NCI-H2107 treated with DMSO at 0.1 percent for 48 hours (cell line): Measurements from ENCODE around the gene GNG4.

ENCODE experiments used
- DNase-seq: peaks from one replicate; lab custom pipeline; 2025; ENCODE audit not compliant: unreplicated experiment; lab: John Stamatoyannopoulos, UW

The GNG4 gene

DNA sequence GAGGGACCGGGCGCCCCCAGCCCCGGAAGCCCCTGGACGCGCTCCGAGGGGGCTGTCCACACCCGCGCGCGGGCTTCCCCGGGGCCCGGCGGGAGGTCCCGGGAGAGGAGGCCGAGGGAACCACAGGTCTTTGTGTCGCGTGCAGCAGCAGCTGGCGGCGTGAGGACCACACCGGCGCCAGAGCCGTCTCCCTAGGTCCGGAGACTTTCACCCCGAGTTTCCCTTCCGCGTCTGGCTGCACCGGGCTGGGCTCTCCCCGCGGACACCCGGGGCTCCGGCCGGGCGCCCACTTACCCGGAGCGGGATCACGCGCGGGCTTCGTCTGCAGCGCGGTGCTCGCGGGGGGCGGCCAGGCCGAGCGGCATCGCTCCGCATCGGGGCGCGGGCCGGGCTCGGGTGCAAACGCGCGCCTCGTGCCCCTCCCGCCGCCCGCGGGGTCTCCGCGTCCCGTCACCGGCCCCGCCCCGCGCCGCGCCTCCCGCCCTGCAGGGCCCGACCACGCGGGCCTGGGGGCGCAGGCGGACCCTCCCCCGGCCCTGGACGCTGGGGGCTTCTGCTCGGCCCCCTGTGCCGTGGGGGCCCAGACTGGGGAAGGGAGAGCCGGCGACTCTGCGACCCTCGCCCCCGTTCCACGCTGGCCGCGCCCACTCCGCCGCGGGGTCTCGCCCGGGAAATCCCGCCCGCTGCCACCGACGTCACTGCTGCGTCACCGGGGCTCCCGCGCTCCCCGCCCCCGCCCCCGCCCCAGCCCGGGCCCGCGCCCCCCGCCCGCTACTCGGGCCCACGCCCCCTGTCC lies at the start of gene GNG4:
GNG4 (minus strand) TSS at position 417 of the 796 bp plus-strand sequence. CDS start 65,946 bp downstream, outside the sequence.
- DNase-seq = no peak

DNA sequence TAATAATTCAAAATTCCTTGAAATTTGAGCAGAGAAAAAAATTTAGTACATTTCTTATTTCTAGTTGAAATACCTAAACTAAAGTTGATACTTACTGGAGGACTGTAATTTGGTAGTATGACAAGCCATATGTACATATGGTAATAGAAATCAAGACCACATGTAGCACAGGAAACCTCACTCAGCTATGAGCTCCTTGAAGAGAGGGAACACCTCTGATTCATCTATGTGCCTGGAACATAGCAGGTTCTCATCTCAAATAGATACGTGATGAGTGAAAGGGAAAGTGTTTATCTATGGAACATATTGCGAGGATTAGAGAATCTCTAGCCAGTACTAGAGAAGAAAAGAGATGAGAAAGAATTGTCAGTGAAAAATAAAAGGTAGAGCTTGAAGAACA lies 47.9 kb upstream of the GNG4 start:
- DNase-seq = no peak

DNA sequence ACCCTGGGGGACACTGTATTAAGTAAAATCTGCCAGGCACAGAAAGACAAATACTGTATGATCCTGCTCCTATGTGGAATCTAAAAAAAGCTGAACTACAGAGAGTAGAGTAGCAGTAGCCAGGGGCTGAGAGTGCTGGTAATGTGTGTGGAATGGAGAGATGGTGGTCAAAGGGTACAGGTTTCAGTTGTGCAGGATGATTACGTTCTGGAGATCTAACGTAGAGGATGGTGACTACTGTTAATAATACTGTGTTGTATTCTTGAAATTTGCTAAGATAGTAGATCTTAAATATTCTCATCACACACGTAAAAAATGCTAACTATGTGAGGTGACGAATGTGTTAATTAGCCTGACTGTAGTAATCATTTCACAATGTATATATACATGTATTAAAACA lies 39.8 kb upstream of the GNG4 start:
- DNase-seq = no peak

DNA sequence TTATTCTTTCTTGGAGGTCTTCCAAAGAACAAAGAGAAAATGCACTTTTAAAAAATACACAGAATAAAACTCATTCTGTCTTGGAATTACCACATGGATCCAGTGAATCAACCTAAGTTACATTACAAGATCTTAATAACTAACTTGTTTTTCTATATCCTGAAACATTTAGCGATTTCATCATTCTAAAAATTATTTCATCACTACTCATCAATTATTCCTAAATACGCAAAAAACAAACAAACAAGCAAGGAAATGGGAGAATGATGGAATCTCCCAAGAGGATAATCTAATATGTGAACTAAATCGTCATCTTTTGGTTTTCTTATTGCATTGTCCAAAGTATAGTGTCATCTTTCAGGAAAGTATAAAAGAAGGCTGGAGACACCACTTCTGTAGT lies 38.5 kb upstream of the GNG4 start:
- no peak for DNase-seq

DNA sequence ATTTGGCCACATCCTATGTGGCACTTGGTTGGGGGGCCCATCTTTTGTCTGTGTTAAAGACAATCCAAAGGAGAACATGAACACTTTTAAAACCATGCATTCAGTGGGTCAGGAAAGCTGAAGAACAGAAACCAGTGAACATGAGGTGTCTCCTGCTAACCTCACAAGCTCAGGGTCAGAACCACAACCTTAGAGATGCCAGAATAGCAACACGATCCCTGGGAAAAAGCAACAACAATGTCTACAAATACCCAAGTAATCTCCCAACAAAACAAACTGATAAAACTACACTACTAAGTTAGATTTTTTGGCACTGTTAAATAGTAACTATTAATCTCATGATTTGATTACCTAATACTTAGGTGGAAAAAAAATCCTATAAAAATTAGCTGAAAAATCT lies 34.1 kb upstream of the GNG4 start:
- DNase-seq = no peak

DNA sequence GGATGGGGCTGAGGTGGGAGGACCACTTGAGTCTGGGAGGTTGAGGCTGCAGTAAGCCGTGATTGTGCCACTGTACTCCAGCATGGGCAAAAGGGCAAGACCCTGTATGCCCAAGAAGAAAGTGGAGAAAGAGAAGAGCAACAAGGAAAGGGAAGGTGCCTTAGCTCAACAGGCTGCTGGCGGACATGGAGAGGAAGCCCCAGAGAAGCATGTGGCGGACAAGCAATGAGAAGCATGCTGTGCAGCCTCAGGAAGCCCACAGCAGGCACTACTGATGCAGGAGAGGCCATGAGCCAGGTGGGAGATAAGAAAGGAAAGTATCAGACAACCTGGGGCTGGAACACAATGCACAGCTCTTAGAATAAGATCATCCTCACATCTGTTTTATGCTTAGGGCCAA lies 32.6 kb upstream of the GNG4 start:
- DNase-seq = no peak

DNA sequence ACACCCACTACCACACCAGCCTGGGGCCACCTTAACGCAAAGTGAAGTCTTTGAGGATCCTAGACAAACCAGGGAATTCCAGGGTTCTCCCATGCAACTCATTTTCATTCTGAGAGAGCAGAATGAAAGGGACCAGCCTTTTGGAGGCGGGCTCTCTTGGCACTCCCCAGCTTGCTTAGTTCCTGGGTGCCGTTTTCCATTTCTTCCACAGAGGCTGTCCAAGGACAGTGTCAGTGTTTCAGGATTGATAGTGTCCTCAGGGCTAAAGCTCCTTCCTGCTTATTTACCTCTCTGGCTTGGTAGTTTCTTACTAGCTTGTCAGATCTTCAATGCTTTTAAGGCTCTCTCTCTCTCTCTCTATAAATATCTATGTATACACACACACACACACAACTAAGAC lies 30.1 kb upstream of the GNG4 start:
- no peak for DNase-seq

DNA sequence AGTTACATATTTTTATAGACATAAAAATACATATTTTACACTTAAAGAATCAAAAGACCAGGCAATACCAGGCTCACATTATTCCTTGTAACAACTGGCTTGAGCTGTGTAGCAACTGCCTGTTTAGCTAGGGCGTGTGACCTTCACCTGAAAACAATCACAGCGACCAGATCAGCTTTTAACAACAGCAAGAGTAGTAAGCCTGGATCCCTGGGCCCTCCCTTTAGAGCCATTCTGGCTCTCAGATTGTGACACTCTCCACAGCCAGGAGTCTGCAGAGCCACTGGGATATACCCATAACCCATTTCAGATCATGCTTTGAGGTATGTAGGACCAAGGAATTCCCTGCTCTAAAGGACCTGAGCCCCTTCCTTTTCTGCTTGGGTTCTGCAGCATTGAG lies 29.4 kb upstream of the GNG4 start:
- no peak for DNase-seq

DNA sequence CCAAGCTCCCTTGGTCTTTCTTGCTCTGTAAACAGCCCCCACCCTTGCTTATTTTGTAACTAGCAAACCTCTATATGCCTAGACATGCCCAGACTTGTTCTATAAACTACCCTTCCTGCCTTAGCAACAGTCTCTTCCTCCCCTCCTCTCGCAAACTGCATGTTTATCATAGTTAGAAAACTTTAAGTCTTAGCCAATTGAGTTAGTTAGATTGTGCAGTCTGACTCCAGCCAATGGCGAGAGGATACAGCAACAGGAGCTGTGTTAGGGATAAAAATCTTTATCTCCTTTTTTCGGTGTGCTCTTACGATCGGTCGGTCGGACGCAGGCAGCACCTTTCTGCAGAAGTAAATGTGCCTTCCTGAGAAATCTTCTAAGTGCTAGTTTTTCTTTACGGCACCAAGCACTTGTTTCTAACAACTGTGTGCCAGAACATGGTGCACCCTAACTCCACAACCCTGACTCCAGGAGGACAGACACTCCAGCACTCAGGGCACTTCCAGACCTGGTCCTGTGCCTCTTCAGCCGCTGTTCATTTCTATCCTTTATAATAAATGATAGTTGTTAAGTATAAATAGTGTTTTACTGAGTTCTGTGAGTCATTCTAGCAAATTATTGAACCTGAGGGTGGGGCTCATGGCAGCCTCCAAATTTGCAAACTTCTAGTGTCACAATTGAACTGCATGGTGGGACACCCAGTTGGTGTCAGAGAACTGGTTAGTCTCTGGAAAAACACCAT lies 25.7 kb upstream of the GNG4 start:
- no peak for DNase-seq

DNA sequence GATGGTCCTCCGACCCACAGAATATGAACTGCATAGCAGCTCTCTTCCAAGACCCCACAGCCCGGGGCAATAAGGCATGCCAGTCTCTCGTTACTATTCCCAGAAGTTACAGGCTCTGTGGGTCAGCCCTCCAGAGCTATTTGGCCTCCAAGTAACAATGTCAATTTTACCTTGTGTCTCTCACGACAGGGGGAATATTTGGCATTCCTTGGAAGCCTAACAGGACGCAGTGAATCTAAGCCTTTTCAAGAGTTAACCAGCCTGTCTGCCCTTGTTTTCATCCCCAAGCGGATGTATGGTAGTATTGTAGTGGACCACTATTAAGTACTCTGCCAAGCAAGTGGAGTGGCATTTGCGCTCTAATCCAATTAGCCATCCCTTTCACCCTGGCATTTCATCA lies 24.4 kb upstream of the GNG4 start:
- DNase-seq = no peak

DNA sequence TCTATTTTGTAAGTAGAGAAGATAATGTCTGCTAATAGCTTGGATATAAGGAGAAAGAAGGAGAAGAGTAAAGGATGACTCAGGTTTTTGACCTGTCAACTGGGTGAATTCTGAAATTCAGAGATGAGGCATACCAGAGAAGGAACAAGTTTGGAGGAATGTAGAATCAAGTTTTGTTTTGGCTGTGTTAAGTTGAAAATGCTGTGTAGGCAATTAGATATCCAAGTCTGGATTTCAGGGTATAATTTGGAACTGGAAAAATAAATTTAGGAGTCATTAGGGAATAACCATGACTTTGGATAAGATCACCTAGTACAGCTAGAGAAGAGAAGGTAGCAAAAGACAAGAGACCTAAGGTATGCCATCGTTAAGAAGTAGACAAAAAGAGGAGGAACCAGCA lies 22.4 kb upstream of the GNG4 start:
- no peak for DNase-seq

DNA sequence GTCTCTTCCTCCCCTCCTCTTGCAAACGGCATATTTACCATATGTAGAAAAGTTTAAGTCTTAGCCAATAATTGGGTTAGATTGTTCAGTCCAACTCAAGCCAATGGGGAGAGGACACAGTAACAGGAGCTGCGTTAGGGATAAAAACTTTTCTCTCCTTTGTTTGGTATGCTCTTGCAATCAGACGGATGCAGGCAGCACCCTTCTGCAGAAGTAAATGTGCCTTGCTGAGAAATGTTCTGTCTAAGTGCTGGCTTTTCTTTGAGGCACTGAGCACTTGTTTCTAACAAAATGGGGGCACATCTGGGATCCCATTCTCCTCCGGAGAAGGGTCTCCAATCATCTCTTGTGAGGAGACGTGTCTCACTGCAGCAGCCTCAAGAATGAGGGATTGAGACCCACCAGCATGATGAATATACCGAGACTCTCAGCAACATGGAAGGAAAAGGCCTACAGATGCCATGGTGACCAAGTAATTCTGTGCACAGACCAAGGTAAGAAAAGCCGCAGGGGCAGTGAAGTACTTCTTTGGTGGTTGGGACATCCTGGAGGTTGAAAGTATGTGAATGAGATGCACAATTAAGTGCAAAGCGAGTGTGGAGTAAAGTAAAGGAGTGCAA lies 20.7 kb upstream of the GNG4 start:
- no peak for DNase-seq

DNA sequence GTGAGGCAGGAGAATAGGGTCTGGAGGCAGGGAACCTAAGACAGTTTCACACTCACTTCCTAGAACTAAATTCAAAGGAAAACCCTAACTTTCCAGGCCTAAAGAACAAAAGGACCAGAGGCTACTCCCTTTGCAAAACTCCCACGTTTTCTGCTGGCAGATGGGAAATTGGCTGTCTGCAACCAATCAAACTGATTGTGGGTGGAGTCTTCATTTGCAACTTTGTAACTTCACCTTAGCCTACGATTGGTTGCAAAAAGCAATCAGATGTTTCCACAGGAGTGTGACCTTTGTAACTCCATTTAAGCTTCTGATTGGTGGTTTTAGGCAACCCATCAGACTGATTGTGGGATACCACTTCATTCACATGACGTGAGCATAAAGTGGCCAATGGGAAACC lies 19.7 kb upstream of the GNG4 start:
- no peak for DNase-seq

DNA sequence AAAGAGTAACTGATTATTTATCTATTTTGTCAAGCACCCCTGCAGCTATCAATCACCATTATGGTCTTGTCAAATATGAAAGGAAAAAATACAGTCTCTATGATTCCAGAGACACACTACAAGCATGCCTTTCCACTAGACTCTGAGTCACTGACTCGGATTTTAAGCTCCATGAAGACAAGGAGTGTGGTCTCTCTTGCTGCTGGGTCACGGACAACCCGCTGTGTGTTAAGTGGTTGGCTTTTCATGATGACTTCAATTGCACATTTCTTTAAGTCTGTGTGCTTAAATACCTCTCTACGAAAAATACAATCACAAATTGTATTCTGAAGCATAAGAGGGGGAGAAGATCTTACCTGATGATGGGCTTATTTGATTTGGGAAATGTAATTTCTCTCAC lies 14.0 kb upstream of the GNG4 start:
- no peak for DNase-seq

DNA sequence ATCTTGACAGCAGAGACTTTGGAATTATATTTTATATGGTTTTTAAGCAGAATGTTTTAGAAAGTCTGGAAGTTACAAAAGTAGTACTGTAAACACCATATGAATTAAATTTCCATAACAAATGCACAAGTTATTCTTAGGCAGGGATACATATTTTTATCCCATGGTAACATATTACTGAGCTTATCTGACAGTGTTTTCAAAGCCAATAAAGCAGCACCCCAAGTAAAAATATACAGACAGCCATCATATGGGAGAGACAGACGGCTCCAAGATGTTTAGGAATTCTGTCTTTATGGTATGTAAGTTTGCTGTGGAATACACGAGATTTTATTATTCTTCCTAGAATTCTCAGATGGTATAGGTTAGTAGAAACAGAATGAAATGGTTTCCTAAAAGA lies 12.0 kb upstream of the GNG4 start:
- DNase-seq = no peak

DNA sequence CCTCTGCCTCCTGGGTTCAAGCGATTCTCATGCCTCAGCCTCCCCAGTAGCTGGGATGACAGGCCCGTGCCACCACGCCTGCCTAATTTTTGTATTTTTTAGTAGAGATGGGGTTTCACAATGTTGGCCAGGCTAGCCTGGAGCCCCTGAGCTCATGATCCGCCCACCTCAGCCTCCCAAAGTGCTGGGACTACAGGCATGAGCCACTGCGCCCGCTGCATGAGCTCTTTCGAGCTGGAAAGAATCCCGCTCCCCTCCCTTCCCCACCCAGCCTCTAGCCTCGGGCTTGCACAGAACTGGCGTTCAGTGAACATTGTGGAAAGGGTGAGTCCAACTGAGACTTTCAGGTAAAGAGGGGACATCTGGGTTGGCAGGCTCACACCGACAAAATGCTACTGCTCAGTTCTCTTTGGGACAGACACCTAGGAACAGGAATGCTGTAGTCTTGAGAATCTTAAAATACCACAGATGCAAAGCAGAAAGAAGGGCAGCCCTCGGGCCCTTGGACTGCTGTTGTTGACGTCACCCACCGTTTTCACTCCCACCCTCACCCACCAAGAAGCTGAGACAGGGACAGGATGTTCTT lies 9.7 kb upstream of the GNG4 start:
- no peak for DNase-seq

DNA sequence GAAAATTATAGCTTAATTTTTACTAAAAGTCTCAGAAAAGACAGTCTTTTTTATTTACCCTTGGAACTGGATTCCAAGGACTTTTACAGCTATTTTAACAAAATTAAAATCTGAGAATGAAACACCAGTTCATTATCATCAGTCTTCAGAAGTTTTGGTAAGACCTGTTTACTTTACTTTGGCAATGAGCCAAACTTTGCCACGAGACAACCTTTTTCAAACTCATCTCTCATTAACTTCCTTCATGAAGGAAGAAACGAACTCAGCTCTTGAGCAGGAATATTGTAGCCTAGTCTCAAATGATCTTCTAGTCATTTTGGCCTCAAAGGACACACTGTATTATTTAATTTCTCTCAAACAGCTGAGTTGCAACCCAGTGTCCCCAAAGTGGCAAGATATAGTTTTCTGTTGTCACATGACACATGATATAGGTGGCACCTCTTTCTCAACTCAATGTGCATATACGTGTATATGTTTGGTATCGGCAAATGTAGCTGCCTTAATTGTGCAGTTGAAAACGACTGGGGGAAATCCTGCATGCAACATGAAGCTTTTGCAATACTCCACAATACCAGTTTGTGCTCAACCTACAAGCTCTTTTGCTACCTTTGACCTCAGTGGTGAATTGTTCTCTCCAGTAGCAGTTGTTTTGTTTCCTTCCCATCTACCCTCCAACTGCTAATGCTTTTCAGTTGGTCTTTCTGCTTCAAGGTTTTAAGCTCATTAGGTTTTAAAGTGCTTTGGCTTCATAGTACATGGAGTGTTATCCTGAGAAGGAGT lies 8.4 kb upstream of the GNG4 start:
- no peak for DNase-seq

DNA sequence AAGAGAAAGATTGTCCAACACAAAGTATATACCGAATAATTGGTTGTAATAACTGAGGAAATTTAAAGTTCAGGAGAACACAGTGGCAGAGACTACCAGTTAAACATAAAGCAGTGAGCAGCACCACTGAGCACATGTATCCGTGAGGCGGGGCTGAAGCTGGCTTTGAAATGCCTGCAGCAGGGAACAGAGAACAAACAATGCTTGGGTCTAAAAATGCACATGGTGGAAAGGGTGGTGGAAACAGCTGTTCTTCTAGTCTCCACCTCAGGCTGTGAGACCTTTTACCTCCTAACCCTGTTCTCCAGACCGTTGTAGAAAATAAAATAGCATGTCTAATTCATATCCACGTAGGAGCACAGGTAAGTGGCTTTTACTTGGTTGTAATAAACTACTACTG lies 7.7 kb upstream of the GNG4 start:
- DNase-seq = no peak

DNA sequence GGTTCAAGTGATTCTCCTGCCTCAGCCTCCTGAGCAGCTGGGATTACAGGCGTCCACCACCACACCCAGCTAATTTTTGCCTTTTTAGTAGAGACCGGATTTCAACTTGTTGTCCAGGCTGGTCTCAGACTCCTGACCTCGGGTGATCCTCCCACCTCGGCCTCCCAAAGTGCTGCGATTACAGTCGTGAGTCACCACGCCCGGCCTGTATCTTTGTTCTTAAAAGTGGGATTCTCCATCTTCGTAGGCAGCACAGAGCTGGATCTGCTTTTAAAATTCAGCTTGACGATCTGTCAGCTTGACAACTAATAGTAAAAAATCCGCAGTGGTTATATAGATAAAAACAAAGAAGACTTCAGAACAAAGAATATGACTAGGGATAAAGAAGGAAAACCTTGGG lies 2.8 kb upstream of the GNG4 start:
- DNase-seq = no peak

DNA sequence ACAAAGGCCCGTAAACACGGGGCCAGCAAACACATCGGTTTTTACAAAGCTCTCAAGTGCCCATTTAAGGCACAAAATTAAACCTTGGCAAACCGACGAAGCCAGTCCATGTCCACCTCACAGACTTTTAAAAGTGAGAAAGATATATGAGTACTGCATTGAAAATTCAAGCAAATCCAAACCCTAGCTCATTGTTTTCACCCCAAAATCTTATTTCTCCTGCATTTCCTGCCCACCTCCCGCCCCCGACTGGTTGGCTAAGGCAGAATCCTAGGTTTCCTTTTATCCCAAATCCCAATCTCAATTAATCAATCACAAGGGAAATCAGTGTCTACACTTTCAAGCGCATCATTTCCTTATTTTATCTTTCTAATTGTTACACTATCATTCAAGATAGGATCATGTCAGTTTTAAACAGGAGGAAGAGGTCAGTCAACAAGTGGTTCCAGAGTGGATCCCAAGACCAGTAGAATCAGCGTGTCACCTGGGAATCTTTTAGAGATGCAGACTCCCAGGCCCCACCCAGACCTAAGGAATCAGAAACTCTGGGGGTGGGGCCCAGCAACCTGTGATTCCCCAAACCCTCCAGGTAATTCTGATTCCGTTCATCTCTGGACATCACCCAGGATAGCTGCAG lies 1.7 kb upstream of the GNG4 start:
- no peak for DNase-seq
